ENCODE results near the gene STK38L.

The STK38L gene

GRCh38 chr12:27324530-27324929, 80.4 kb downstream of the STK38L start:
- no peak for DNase-seq

GRCh38 chr12:27330846-27331245, 86.8 kb downstream of the STK38L start:
- no peak for DNase-seq

GRCh38 chr12:27331291-27331926, 87.3 kb downstream of the STK38L start:
- no peak for DNase-seq

- DNase-seq = no peak
These were observed 87.8 kb downstream of the STK38L start for GRCh38 chr12:27331927-27332324.

- no peak for DNase-seq
These were observed 88.3 kb downstream of the STK38L start for GRCh38 chr12:27332407-27332713.

GRCh38 chr12:27332714-27333402, 88.8 kb downstream of the STK38L start, which contains the start of gene BMAL2:
Gene BMAL2, plus strand, starts transcription at chr12:27332836. Its CDS starts 237 bp downstream, at chr12:27333073.
- DNase-seq = no peak

- no peak for DNase-seq
These were observed 89.4 kb downstream of the STK38L start for GRCh38 chr12:27333403-27334009.

GRCh38 chr12:27334042-27334720, 90.1 kb downstream of the STK38L start:
- no peak for DNase-seq

GRCh38 chr12:27334721-27335082, 90.6 kb downstream of the STK38L start:
- no peak for DNase-seq

GRCh38 chr12:27335364-27336281, 91.5 kb downstream of the STK38L start:
- no peak for DNase-seq

GRCh38 chr12:27336282-27336653, 92.2 kb downstream of the STK38L start:
- no peak for DNase-seq

- no peak for DNase-seq
These were observed 93.3 kb downstream of the STK38L start for GRCh38 chr12:27337376-27337775.

GRCh38 chr12:27338473-27338872, 94.4 kb downstream of the STK38L start:
- no peak for DNase-seq

- DNase-seq = no peak
These were observed 96.9 kb downstream of the STK38L start for GRCh38 chr12:27340971-27341370.

GRCh38 chr12:27342536-27342935, 98.5 kb downstream of the STK38L start:
- no peak for DNase-seq

- DNase-seq = no peak
These were observed 99.3 kb downstream of the STK38L start for GRCh38 chr12:27343255-27344000.

- DNase-seq = no peak
These were observed 100.2 kb downstream of the STK38L start for GRCh38 chr12:27344246-27344645.

GRCh38 chr12:27344760-27345159, 100.7 kb downstream of the STK38L start:
- no peak for DNase-seq

- DNase-seq = no peak
These were observed 101.3 kb downstream of the STK38L start for GRCh38 chr12:27345376-27345775.

- DNase-seq = no peak
These were observed 103.7 kb downstream of the STK38L start for GRCh38 chr12:27347779-27348178.

GRCh38 chr12:27351476-27351875, 107.4 kb downstream of the STK38L start:
- DNase-seq = no peak

GRCh38 chr12:27355486-27355885, 111.4 kb downstream of the STK38L start:
- DNase-seq = no peak

Measured in hippocampal formation (tissue), 2 donors.